ENCODE data around the gene METAP1.
"Not testable (repeated sequence)": the region's sequence is repeated elsewhere in the genome, so short reads cannot be mapped to it uniquely, and the experiment has no call there.

METAP1 gene

DNA sequence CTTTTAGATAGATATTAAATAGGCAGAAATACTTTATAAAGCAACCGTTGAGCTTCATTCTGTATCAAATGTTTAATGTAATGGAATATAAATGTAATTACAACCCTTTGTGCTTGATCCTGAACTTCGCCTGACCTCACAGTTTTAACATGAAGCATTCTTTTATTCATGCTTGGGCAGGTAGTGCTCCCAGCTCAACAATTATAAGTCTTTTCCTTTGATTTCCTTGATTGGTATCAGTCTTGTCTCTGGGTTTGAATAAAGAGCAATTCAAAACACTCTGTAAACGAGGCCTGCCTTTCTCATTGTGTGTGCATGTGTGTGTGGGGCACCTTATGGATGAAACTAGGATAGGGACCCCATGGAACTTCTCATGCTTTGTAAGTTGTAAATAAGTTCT is 6.8 kb downstream of the METAP1 start:
- Histone ChIP-seq H3K27me3 (replicated peaks; ENCODE audit: control insufficient read depth, insufficient read depth, low read length) (no peaks in the 10 kb centered on the region), H3K9ac (ENCODE audit: low read length) (no peak overlapping the region), H3K4me3 (ENCODE audit: low read length) (no peak overlapping the region), H3K4me1 (ENCODE audit: control insufficient read depth, insufficient read depth, low read length) (peaks cover 2% of the 10 kb centered on the region), H3K36me3 (ENCODE audit: control insufficient read depth, insufficient read depth, low read length, severe bottlenecking) (no peaks in the 10 kb centered on the region), H3K9me3 (ENCODE audit: control insufficient read depth, low read length) (no peaks in the 10 kb centered on the region)
- no peak for DNase-seq (ENCODE audit: low read depth)

DNA sequence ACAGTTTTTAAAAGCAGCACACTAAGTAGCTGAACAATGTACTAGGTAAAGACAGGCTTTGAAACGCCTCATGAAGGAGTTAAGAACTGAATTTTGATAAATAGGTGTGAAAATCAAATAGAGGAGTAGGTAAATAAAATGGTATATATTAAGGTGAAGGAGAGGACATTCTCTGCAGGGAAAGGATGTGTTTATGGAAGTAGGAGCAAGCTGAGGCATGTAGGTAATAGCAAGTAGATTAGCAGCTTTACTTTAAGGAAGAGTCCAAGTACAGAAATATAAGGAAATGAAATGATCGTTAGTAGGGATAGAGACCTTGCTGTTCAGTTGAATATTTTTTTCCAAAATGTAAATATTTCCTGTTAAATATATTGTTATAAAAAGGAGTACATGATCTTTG is 12.5 kb downstream of the METAP1 start:
- H3K27me3 ChIP-seq (replicated peaks; ENCODE audit: control insufficient read depth, insufficient read depth, low read length): no peaks in the 10 kb centered on the region
- no peak for DNase-seq (ENCODE audit: low read depth)
- H3K9me3 ChIP-seq (ENCODE audit: control insufficient read depth, low read length): no peaks in the 10 kb centered on the region
- no peaks in the 10 kb centered on the region for H3K4me1 ChIP-seq (ENCODE audit: control insufficient read depth, insufficient read depth, low read length)
- no peak overlapping the region for H3K4me3 ChIP-seq (ENCODE audit: low read length)
- no peak overlapping the region for H3K9ac ChIP-seq (ENCODE audit: low read length)
- no peaks in the 10 kb centered on the region for H3K36me3 ChIP-seq (ENCODE audit: control insufficient read depth, insufficient read depth, low read length, severe bottlenecking)

DNA sequence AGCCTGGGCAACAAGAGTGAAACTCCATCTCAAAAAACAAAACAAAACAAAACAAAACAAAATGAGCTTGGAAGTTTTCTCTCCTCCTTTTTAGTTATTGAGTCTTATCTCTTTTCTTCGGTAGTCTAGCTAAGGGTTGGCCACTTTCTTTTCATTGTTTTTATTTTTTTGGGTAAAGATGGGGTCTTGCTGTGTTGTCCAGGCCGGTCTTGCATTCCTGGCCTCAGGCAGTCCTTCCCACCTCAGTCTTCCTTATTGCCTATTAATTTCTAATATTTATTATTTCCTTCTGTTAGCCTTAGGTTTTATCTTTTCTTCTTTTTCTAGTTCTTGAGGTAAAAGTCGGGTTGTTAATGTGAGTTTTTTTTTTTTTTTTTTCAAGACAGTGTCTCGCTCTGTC is 16.4 kb downstream of the METAP1 start:
- no peak for DNase-seq (ENCODE audit: low read depth)
- H3K27me3 ChIP-seq (replicated peaks; ENCODE audit: control insufficient read depth, insufficient read depth, low read length): no peaks in the 10 kb centered on the region
- no peak overlapping the region for H3K9ac ChIP-seq (ENCODE audit: low read length)
- H3K4me3 ChIP-seq (ENCODE audit: low read length): no peak overlapping the region
- no peaks in the 10 kb centered on the region for H3K4me1 ChIP-seq (ENCODE audit: control insufficient read depth, insufficient read depth, low read length)
- H3K36me3 ChIP-seq (ENCODE audit: control insufficient read depth, insufficient read depth, low read length, severe bottlenecking): no peaks in the 10 kb centered on the region
- H3K9me3 ChIP-seq (ENCODE audit: control insufficient read depth, low read length): no peaks in the 10 kb centered on the region

DNA sequence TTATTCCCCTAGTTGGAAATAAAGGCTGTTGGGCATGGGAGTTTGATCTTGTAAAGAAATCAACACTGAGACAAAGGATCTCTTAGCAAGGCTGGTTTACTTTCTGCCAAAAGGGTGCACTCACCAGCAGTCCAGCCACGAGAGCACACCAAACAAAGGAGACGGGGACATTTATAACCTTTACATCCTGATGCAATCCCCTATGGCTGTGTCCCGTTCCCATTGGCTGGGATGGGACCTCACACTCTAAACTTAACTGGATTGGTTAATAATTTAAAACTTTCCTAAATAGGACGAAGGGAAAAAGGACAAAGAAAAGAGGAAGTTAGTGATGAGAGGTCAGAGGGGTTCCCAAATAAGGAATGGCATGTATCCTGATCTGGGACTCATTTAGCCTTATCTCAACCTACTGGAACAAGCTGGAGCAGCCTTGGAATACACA is 17.9 kb downstream of the METAP1 start:
- Histone ChIP-seq H3K4me3 (ENCODE audit: low read length) (no peak overlapping the region), H3K9ac (ENCODE audit: low read length) (no peak overlapping the region), H3K36me3 (ENCODE audit: control insufficient read depth, insufficient read depth, low read length, severe bottlenecking) (no peaks in the 10 kb centered on the region), H3K27me3 (replicated peaks; ENCODE audit: control insufficient read depth, insufficient read depth, low read length) (no peaks in the 10 kb centered on the region), H3K9me3 (ENCODE audit: control insufficient read depth, low read length) (no peaks in the 10 kb centered on the region), H3K4me1 (ENCODE audit: control insufficient read depth, insufficient read depth, low read length) (no peaks in the 10 kb centered on the region)
- DNase-seq (ENCODE audit: low read depth): no peak

DNA sequence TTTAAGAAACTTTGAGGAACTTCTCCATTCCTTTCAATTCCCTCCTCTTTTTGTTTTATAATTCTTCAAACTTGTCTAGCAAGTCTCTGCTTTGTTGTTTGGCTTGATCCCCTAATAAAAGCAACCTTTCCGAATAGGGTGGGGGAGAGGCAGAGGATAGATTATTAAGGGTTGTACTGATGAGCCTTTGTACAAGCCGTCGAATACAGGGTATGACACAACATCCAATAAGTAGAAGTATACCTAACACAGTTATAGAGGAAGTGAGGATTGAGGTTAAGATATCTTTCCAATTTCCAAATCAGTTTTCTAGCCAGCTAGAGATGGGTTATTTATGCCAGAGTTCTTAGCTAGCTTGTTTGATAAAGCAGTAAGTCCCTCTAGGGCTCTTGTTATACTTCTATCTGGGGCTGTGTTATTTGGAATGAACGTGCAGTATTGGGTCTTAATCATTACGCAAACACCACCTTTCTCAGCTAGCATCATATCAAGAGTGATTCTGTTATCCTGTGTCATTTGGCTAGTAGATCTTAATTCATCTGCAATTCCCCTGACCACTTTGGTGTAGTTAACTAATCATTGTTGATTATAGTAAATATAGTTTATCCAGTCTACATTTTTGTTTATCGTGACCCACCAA is 18.5 kb downstream of the METAP1 start:
- DNase-seq (ENCODE audit: low read depth): no peak
- Histone ChIP-seq H3K9me3 (ENCODE audit: control insufficient read depth, low read length) (no peaks in the 10 kb centered on the region), H3K4me1 (ENCODE audit: control insufficient read depth, insufficient read depth, low read length) (no peaks in the 10 kb centered on the region), H3K9ac (ENCODE audit: low read length) (no peak overlapping the region), H3K27me3 (replicated peaks; ENCODE audit: control insufficient read depth, insufficient read depth, low read length) (no peaks in the 10 kb centered on the region), H3K4me3 (ENCODE audit: low read length) (no peak overlapping the region), H3K36me3 (ENCODE audit: control insufficient read depth, insufficient read depth, low read length, severe bottlenecking) (no peaks in the 10 kb centered on the region)

DNA sequence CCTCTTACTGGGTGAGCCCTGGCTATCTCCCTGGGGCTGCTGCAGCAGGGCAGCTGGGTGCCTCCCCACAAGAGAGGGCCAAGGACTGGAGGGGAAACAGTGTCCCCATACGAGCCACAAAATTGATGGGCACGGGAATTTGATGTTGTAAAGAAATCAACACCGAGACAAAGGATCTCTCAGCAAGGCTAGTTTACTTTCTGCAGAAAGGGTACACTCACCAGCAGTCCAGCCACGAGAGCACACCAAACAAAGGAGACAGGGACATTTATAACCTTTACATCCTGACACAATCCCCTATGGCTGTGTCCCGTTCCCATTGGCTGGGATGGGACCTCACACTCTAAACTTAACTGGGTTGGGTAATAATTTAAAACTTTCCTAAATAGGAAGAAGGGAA is 25.9 kb downstream of the METAP1 start:
- Histone ChIP-seq H3K4me3 (ENCODE audit: low read length) (no peak overlapping the region), H3K4me1 (ENCODE audit: control insufficient read depth, insufficient read depth, low read length) (no peaks in the 10 kb centered on the region), H3K9ac (ENCODE audit: low read length) (no peak overlapping the region), H3K36me3 (ENCODE audit: control insufficient read depth, insufficient read depth, low read length, severe bottlenecking) (no peaks in the 10 kb centered on the region), H3K9me3 (ENCODE audit: control insufficient read depth, low read length) (peaks cover 7% of the 10 kb centered on the region), H3K27me3 (replicated peaks; ENCODE audit: control insufficient read depth, insufficient read depth, low read length) (no peaks in the 10 kb centered on the region)
- DNase-seq (ENCODE audit: low read depth): no peak

DNA sequence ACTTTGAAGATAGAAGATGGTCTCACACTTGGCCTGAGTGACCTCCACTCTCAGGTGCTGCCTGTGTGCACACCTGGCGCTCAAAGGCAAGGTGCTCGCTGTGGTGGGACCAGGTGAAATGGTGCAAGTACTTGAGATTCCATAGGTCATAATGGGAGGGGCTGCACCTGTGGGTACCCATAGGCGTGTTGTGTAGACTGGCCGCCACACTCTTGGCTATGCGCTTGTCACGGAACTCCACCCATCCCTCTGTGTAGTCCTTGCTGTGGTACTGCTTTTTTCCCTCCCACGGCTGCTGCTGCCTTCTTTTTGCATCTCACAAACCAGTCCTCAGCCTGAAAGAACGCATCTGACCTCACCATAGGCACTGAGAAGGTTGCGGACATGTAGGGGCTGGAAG is 27.0 kb downstream of the METAP1 start:
- peaks cover 7% of the 10 kb centered on the region for H3K9me3 ChIP-seq (ENCODE audit: control insufficient read depth, low read length)
- H3K4me3 ChIP-seq (ENCODE audit: low read length): no peak overlapping the region
- DNase-seq (ENCODE audit: low read depth): no peak
- no peaks in the 10 kb centered on the region for H3K36me3 ChIP-seq (ENCODE audit: control insufficient read depth, insufficient read depth, low read length, severe bottlenecking)
- H3K27me3 ChIP-seq (replicated peaks; ENCODE audit: control insufficient read depth, insufficient read depth, low read length): no peaks in the 10 kb centered on the region
- H3K9ac ChIP-seq (ENCODE audit: low read length): no peak overlapping the region
- H3K4me1 ChIP-seq (ENCODE audit: control insufficient read depth, insufficient read depth, low read length): no peaks in the 10 kb centered on the region

DNA sequence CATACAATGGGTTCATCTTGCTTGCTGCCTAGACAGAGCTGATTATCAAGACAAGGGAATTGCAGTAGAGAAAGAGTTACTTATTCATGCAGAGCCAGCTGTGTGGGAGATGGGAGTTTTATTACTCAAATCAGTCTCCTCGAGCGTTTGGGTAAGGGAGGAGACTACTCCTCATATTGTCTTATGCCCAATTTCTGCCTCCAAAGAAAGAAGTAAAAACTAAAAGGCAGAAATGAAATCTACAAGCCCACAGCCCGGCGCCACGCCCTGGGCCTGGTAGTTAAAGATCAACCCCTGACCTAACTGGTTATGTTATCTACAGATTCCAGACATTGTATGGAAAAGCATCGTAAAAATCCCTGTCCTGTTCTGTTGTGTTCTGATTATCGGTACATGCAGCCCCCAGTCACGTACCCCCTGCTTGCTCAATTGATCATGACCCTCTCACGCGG is 28.3 kb downstream of the METAP1 start:
- DNase-seq (ENCODE audit: low read depth): not testable (repeated sequence)

DNA sequence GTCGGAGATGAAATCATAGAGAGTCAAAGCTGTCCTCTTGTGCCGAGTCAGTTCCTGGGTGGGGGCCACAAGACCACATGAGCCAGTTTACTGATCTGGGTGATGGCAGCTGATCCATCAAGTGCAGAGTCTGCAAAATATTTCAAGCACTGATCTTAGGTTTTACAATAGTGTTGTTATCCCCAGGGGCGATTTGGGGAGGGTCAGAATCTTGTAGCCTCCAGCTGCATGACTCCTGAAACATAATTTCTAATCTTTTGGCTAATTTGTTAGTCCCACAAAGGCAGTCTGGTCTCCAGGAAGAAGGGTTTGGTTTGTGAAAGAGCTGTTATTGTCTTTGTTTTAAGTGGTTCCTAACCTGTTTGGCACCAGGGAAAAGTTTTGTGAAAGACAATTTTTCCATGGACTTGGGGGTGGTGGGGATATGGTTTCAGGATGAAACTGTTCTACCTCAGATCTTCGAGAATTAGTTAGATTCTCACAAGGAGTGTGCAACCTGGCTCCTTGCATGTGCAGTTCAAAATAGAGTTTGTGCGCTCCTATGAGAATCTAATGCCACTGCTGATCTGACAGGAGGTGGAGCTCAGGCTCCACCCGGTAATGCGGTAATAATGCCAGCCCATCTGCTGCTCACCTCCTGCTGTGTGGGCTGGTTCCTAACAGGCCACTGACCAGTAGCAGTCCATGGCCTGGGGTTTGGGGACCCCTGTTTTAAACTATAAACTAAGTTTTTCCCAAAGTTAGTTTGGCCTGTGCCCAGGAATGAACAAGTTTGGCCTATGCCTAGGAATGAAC is 29.2 kb downstream of the METAP1 start:
- Histone ChIP-seq H3K9ac (ENCODE audit: low read length) (no peak overlapping the region), H3K9me3 (ENCODE audit: control insufficient read depth, low read length) (peaks cover 7% of the 10 kb centered on the region), H3K4me1 (ENCODE audit: control insufficient read depth, insufficient read depth, low read length) (peaks cover 14% of the 10 kb centered on the region), H3K27me3 (replicated peaks; ENCODE audit: control insufficient read depth, insufficient read depth, low read length) (no peaks in the 10 kb centered on the region), H3K4me3 (ENCODE audit: low read length) (no peak overlapping the region), H3K36me3 (ENCODE audit: control insufficient read depth, insufficient read depth, low read length, severe bottlenecking) (no peaks in the 10 kb centered on the region)
- DNase-seq (ENCODE audit: low read depth): no peak

More for the DNA sequence above, 28.3 kb downstream of the METAP1 start:
- not testable (repeated sequence) for H3K27me3 ChIP-seq (replicated peaks; ENCODE audit: control insufficient read depth, insufficient read depth, low read length); H3K36me3 ChIP-seq (ENCODE audit: control insufficient read depth, insufficient read depth, low read length, severe bottlenecking); H3K9ac ChIP-seq (ENCODE audit: low read length); H3K9me3 ChIP-seq (ENCODE audit: control insufficient read depth, low read length); H3K4me1 ChIP-seq (ENCODE audit: control insufficient read depth, insufficient read depth, low read length); H3K4me3 ChIP-seq (ENCODE audit: low read length)

DNA sequence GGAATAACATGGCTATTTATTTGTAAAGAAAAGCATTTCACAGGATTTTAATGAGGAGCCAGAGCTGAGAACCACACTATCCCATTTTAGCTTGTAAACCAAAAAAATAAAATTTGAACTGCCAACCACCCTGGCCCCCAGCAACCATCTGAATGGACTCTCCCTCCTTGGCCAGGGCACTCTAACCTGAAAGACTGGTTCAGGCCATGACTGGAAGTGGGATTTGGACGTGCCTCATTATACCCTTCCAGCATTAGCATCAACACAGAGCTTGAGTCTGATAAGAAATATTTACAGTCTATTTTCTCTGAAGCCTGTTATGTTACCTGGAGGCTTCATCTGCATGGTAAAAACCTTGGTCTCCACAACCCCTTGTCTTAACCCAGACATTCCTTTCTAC is 30.0 kb downstream of the METAP1 start:
- Histone ChIP-seq H3K36me3 (ENCODE audit: control insufficient read depth, insufficient read depth, low read length, severe bottlenecking) (no peaks in the 10 kb centered on the region), H3K27me3 (replicated peaks; ENCODE audit: control insufficient read depth, insufficient read depth, low read length) (no peaks in the 10 kb centered on the region), H3K9ac (ENCODE audit: low read length) (no peak overlapping the region), H3K9me3 (ENCODE audit: control insufficient read depth, low read length) (peaks cover 7% of the 10 kb centered on the region), H3K4me1 (ENCODE audit: control insufficient read depth, insufficient read depth, low read length) (peaks cover 14% of the 10 kb centered on the region), H3K4me3 (ENCODE audit: low read length) (no peak overlapping the region)
- no peak for DNase-seq (ENCODE audit: low read depth)

DNA sequence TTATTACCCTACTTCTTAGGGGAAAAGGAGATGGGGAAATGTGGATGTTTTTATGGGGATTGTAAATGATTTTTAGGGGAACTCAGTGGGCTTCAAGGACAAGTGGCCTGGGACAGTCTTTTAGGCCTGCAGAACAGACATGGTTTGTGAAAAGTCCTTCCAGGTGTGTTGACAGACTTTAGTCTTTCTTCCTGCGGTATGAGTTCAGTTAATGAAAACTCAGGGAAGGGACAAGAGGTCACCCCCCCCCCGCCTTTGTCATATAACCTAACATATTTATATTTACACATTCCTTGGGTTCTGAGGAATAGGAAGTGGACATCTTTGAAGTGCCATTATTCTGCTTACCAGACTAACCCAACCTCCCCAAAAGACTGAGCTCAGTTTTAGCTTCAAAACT is 31.8 kb downstream of the METAP1 start:
- H3K9ac ChIP-seq (ENCODE audit: low read length): no peak overlapping the region
- peaks cover 14% of the 10 kb centered on the region for H3K4me1 ChIP-seq (ENCODE audit: control insufficient read depth, insufficient read depth, low read length)
- H3K27me3 ChIP-seq (replicated peaks; ENCODE audit: control insufficient read depth, insufficient read depth, low read length): no peaks in the 10 kb centered on the region
- H3K9me3 ChIP-seq (ENCODE audit: control insufficient read depth, low read length): no peaks in the 10 kb centered on the region
- H3K36me3 ChIP-seq (ENCODE audit: control insufficient read depth, insufficient read depth, low read length, severe bottlenecking): peaks cover 4% of the 10 kb centered on the region
- no peak overlapping the region for H3K4me3 ChIP-seq (ENCODE audit: low read length)
- DNase-seq (ENCODE audit: low read depth): no peak

Data from adipocyte (in vitro differentiated cells).